Omental fat pad (tissue), 4 donors: Measurements from ENCODE around the gene ZBTB22. TPM values are rescaled to one million over a fixed set of nuclear protein-coding genes. Genes with fewer than 3 reads are reported as not detected.

ENCODE experiments used
- ATAC-seq: fragments of 150-250 bp; one replicate; pipeline ENCODE4 v1.9.1; 2016; ENCODE audit warnings: mild to moderate bottlenecking, moderate library complexity; ENCODE audit not compliant: low FRiP score
- DNase-seq: peaks from one replicate; pipeline ENCODE4 v3.0.0-alpha.2; 2019; ENCODE audit warnings: low spot score
- CTCF ChIP-seq, 3 donors: fragments of 450-650 bp; IDR thresholded peaks; one replicate each; pipeline ENCODE4 v1.5.1; 2016 to 2017; ENCODE audit warnings: antibody characterized with exemption in 3 of 3, mild to moderate bottlenecking in 3 of 3, moderate library complexity in 2 of 3
- total RNA-seq, 4 donors: library from RNA; depleted of rRNA; stranded (reverse); fragments of >200 nt; gene quantifications; one replicate each; pipeline ENCODE4 v1.1.0, GENCODE V29; 2016

Gene ZBTB22
- total RNA-seq, 4 donors from 2014 or later = 10.7 to 15.3 (median 11.6) TPM

GRCh38 chr6:33333666-33334065 is 16.1 kb upstream of the ZBTB22 start:
- TF ChIP-seq CTCF (IDR thresholded peaks at IDR 0.05) = no peak
- no peak for DNase-seq
- ATAC-seq = no peak

GRCh38 chr6:33330736-33331135 is 13.2 kb upstream of the ZBTB22 start:
- ATAC-seq (no peak), DNase-seq (no peak)
- no peak for TF ChIP-seq CTCF (IDR thresholded peaks at IDR 0.05)

- DNase-seq (no peak), ATAC-seq (no peak)
- TF ChIP-seq CTCF (IDR thresholded peaks at IDR 0.05) = no peak
Observed at GRCh38 chr6:33329058-33329457, 11.5 kb upstream of the ZBTB22 start.

GRCh38 chr6:33324125-33324524 is 6.6 kb upstream of the ZBTB22 start:
- no peak for TF ChIP-seq CTCF (IDR thresholded peaks at IDR 0.05)
- ATAC-seq = no peak

GRCh38 chr6:33323623-33323948 is 6.0 kb upstream of the ZBTB22 start:
- TF ChIP-seq CTCF (IDR thresholded peaks at IDR 0.05) = no peak
- ATAC-seq = no peak
- DNase-seq = no peak

More at GRCh38 chr6:33324125-33324524, 6.6 kb upstream of the ZBTB22 start:
- no peak for DNase-seq

GRCh38 chr6:33321227-33321626 is 3.7 kb upstream of the ZBTB22 start:
- DNase-seq = no peak
- no peak for ATAC-seq
- no peak for TF ChIP-seq CTCF (IDR thresholded peaks at IDR 0.05)

GRCh38 chr6:33320315-33321181 is 3.0 kb upstream of the ZBTB22 start:
- ATAC-seq (peak; percentile 31), DNase-seq (peak; percentile 60)

More at GRCh38 chr6:33320315-33321181, 3.0 kb upstream of the ZBTB22 start:
- no peak for TF ChIP-seq CTCF (IDR thresholded peaks at IDR 0.05)
